ENCODE measurements around the gene SPOUT1. TPM values are rescaled to one million over a fixed set of nuclear protein-coding genes. Genes with fewer than 3 reads are reported as not detected.

The SPOUT1 gene
- total RNA-seq, 1 donor, result 10.1 TPM

- Histone ChIP-seq H3K27ac (ENCODE audit: low read depth, low read length) (no peak overlapping the region), H3K4me3 (ENCODE audit: insufficient read depth, low read length) (no peak overlapping the region), H3K36me3 (ENCODE audit: insufficient read depth, low read length) (peaks cover 45% of the 10 kb centered on the region), H3K27me3 (ENCODE audit: insufficient read depth, low read length) (no peaks in the 10 kb centered on the region), H2AFZ (ENCODE audit: low read length) (no peak overlapping the region), H3K4me2 (ENCODE audit: insufficient read depth, low read length) (no peak overlapping the region), H3K79me2 (ENCODE audit: insufficient read depth, low read length) (no peaks in the 10 kb centered on the region), H3K4me1 (ENCODE audit: insufficient read depth, low read length) (peaks cover 8% of the 10 kb centered on the region), H4K20me1 (ENCODE audit: insufficient read depth, low read length) (peaks cover 5% of the 10 kb centered on the region), H3K9me3 (ENCODE audit: low read depth, low read length) (no peaks in the 10 kb centered on the region)
- DNase-seq (ENCODE audit: insufficient read length, low spot score, missing footprints), result no peak
- TF ChIP-seq, protein P1, sequence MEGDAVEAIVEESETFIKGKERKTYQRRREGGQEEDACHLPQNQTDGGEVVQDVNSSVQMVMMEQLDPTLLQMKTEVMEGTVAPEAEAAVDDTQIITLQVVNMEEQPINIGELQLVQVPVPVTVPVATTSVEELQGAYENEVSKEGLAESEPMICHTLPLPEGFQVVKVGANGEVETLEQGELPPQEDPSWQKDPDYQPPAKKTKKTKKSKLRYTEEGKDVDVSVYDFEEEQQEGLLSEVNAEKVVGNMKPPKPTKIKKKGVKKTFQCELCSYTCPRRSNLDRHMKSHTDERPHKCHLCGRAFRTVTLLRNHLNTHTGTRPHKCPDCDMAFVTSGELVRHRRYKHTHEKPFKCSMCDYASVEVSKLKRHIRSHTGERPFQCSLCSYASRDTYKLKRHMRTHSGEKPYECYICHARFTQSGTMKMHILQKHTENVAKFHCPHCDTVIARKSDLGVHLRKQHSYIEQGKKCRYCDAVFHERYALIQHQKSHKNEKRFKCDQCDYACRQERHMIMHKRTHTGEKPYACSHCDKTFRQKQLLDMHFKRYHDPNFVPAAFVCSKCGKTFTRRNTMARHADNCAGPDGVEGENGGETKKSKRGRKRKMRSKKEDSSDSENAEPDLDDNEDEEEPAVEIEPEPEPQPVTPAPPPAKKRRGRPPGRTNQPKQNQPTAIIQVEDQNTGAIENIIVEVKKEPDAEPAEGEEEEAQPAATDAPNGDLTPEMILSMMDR (IDR thresholded peaks at IDR 0.05; ENCODE audit: extremely low read depth, low read depth, low read length), result no peak
Measured at GRCh38 chr9:128821584-128822406, 7.8 kb downstream of the SPOUT1 start.

GRCh38 chr9:128820665-128821583 lies 8.7 kb downstream of the SPOUT1 start:
- Histone ChIP-seq H3K4me1 (ENCODE audit: insufficient read depth, low read length) (peaks cover 8% of the 10 kb centered on the region), H3K4me2 (ENCODE audit: insufficient read depth, low read length) (no peak overlapping the region), H2AFZ (ENCODE audit: low read length) (no peak overlapping the region), H4K20me1 (ENCODE audit: insufficient read depth, low read length) (peaks cover 5% of the 10 kb centered on the region), H3K9me3 (ENCODE audit: low read depth, low read length) (no peaks in the 10 kb centered on the region), H3K36me3 (ENCODE audit: insufficient read depth, low read length) (peaks cover 36% of the 10 kb centered on the region), H3K4me3 (ENCODE audit: insufficient read depth, low read length) (no peak overlapping the region), H3K27ac (ENCODE audit: low read depth, low read length) (no peak overlapping the region), H3K27me3 (ENCODE audit: insufficient read depth, low read length) (no peaks in the 10 kb centered on the region), H3K79me2 (ENCODE audit: insufficient read depth, low read length) (no peaks in the 10 kb centered on the region)
- TF ChIP-seq, protein P1 (IDR thresholded peaks at IDR 0.05; ENCODE audit: extremely low read depth, low read depth, low read length), result no peak
- DNase-seq (ENCODE audit: insufficient read length, low spot score, missing footprints), result peak; percentile 83

GRCh38 chr9:128819716-128820664 lies 9.6 kb downstream of the SPOUT1 start:
- H3K4me2 ChIP-seq (ENCODE audit: insufficient read depth, low read length), result peak overlapping the region; percentile 96

More at GRCh38 chr9:128819716-128820664, 9.6 kb downstream of the SPOUT1 start:
- Histone ChIP-seq H3K4me3 (ENCODE audit: insufficient read depth, low read length) (no peak overlapping the region), H3K9me3 (ENCODE audit: low read depth, low read length) (no peaks in the 10 kb centered on the region), H3K36me3 (ENCODE audit: insufficient read depth, low read length) (peaks cover 30% of the 10 kb centered on the region), H3K27ac (ENCODE audit: low read depth, low read length) (no peak overlapping the region), H3K27me3 (ENCODE audit: insufficient read depth, low read length) (no peaks in the 10 kb centered on the region), H3K79me2 (ENCODE audit: insufficient read depth, low read length) (no peaks in the 10 kb centered on the region), H3K4me1 (ENCODE audit: insufficient read depth, low read length) (peaks cover 8% of the 10 kb centered on the region), H2AFZ (ENCODE audit: low read length) (no peak overlapping the region), H4K20me1 (ENCODE audit: insufficient read depth, low read length) (peaks cover 5% of the 10 kb centered on the region)
- TF ChIP-seq, protein P1 (IDR thresholded peaks at IDR 0.05; ENCODE audit: extremely low read depth, low read depth, low read length), result no peak
- peak; percentile 73 for DNase-seq (ENCODE audit: insufficient read length, low spot score, missing footprints)
